Measurements from ENCODE around the gene FTO. TPM values are rescaled to one million over a fixed set of nuclear protein-coding genes. Genes with fewer than 3 reads are reported as not detected.
A peak's percentile ranks its signal among the peaks of the same experiment; 100 is the strongest.

Gene FTO
- polyA plus RNA-seq, 10 donors = 48.3 to 68.6 (median 62.8) TPM

DNA sequence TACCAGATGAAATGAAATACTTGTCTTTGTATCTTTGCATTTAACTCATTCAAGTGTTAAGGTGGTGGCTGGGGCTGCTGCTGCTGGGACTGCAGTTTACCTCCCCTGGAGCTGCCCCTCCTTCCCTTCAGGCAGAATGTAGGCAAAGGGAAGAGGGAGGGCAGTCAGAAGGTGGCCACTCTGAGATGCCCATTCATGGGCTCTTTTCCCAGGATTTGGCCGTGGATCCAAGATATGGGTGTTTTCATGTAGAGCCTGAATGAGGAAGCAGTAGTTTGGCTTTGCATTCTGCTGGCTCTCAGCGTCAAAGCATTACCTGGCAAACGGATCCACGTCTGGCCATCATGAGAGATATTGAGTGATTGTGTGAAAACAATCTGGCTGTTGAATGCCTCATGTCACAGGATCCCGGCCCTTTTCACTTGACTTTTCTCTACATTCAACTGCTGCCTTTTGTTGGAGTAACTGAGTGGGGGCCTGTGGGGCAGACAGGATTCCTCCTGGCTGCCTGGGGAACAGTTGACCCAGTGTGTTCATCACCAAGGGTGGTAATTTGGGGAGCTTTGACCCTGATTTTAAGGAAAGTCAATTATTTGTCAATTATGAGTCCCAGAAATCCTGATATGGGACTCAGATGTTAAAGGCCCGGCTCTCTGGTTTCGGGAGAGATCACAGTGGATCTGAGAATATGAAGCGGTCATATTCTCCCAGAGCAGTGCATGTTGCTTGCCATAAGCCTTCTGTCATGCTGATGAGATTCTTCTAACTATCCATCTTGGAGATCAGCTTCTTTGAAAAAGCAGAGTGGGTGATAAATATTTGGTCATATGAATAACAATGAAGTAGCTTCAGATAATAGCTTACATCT lies 345.9 kb downstream of the FTO start:
- no peak for DNase-seq

DNA sequence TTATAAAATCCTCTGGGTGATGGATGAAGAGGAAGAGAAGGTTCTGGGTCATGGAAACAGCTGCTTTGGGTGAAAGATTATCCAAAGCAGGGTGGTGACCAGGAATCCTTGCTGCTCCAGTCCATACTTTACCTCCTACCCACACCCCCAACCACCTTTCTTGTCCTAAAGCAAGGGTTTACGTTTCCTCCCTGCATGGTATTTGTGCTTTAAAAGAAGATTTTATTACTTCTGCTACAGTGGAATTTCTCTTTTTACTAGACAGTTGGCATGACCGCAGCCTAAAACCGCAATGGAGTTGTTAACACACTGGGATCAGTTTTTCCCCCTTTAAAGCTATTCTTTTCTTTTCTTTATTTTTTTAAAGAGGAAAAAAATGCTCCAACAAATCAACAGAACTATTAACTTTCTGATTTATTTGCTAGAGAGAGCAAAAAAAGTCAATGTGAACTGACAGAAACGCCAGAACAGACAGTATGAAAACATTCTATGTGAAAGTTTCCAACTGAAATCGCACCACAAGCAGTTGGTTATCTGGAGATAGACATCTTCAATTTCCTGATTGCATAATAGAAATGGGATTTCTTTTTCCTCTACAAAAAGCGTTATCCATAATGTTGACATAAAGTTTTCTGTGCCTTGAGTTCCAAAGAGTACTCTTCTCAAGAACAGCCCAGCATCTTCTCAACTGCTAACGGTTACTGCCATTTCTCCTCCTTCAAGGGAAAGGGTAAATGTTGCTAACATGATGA lies 346.7 kb downstream of the FTO start:
- DNase-seq = peak in 1 of 3 donors; percentile 36

DNA sequence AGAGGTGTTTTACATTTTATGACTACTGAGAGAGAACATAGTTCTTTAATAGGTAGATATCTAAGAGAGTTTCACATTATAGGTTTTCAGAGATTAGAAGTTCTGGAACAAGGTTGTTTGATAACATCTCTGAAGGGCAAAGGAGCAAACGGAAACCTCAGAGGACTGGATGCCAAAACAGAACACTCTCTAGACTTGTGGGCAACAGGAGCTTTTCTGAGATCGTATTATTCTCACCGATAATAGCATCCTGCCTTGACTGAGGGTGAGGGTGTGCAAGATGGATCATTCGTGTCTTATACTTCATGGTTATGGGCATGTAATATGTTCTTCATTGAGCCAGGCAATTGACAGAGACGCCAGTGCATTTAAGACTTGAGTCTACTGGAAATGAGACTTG lies 347.9 kb downstream of the FTO start:
- no peak for DNase-seq

- DNase-seq = no peak
Observed at GRCh38 chr16:54052271-54052670, 348.3 kb downstream of the FTO start.

DNA sequence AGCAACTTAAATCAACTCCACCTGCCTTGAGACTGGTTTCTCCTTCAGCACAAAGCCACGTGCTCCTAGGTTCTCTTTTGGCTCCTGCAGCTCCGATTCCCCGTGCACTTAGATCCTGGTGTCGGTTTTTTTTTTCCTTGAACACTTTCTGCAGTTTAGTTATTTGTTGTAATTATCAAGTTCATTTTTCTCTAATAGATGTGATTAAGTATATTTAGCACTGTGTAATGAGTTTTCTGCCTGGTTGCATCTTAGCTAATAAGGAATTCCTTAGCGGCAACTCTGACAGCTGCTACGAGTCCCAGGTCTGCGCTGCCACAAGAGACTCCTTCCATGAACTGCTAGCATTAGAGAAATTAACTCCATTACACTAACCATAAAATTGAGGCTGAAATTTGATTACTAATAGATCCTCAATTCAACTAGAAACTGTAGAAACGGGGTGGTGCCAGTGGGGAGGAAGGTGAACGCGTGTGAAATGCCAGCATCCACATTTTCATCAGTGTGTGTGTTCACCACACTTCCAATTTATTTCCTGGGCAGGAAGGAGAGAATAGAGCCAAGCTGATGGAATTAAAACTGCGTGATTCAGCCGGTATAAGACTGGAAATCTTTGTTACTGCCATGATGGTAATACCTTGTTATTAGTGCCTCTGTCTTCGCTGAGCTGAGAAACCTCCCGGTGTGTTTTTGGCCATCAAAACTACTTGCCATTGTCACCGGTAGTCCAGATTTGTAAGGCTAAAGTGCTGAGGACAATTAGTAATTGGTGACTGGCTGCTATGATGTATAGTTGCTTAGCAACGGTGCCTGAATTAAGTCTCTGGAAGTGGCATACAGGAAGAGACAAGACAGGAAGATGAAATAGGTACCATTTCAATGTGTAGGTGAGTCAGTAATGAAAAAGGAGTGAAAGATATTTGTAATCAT lies 350.2 kb downstream of the FTO start:
- no peak for DNase-seq

DNA sequence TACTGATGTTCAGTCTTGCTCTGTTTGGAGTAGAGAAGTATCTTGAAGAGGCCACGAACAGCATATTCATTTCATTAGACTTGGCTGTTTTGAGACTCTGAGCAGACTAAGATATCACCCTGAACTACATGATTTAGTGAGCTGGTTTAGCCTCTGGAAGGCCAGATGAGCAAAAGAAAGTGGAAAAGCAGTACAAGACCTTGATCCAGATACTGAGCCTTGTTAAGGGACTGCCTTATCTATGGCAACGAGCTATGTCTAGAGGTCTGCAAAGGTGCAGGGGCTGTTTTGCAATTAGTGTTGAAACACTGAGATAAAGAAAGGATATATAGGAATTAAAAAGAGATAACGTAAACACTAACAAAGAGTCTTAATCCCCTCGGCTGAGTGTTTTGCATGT lies 351.2 kb downstream of the FTO start:
- DNase-seq = no peak

- DNase-seq = no peak
Observed at GRCh38 chr16:54055864-54056263, 351.9 kb downstream of the FTO start.

GRCh38 chr16:54056921-54057320 lies 353.0 kb downstream of the FTO start:
- DNase-seq = no peak

GRCh38 chr16:54059319-54059718 lies 355.4 kb downstream of the FTO start:
- no peak for DNase-seq

GRCh38 chr16:54060599-54061421 lies 356.9 kb downstream of the FTO start:
- peak in 2 of 3 donors; percentile 32 to 57 for DNase-seq

- DNase-seq = no peak
Observed at GRCh38 chr16:54061454-54061853, 357.5 kb downstream of the FTO start.

DNA sequence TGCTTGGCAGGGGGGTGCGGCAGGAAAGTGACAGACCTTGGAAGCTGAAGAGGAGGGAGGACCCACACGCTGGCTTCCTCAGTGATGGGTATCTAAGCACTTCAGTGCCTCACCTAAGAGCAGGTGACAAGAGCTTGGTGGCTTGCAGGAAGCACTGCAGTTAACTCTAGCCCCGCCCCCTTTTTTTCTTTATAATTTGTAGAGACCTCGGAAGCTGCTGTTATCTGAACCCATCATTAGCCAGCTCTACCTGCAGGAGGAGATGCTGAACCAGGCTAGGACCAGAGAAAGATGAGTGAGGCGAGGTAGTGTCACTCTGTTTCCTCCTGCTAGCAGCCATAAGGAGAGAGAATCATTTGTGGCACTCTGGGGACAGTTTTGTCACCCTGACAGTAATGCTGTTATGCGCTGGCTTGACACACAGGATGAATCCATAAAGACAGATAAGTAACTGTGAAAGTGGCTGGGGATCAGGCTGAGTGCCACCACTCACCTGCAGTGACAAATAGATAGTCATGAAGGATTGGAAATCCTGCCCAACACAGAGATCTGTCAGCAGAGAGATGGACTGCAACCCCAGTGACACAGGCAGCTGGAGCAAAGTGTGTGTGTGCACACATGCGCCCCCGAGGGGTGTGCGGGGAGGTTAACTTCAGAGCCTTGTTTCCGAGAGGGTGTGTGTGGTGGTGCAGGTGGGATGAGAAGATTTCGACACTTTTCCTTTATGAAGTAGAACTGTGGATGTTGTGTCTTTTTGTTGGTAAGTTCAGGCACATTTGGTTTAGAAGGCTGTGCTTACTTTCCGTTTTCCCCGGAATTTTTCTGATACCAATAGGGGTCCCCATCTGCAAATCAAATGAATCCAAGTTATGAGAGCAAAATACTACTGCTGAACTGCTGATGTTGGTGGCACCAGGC lies 358.7 kb downstream of the FTO start:
- no peak for DNase-seq

DNA sequence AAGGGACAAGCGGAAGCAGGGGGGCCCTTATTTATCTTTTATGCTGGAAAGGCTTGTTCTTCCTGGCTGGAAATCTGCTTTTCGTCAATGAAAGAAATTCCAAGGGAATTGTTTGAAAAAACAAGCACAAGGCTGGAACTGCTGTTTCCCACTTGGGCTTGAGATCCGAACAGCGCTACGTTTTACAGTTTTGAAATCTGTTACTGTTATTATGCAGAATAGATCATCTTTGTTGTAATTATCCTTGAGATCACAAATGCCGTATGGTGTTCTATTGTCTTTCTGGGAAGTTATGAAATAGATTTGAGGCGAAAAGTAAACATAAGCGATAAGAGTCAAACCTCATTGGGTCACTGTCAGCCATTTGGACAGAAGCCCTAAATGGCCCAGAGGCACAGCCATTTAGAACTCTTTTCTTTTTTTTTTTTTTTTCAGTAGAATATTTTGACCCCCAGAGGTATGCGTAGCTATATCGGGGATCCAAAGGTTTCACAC lies 359.4 kb downstream of the FTO start:
- DNase-seq = peak in 1 of 3 donors; percentile 49

GRCh38 chr16:54066451-54067105 lies 362.6 kb downstream of the FTO start:
- no peak for DNase-seq

- DNase-seq = no peak
Observed at GRCh38 chr16:54067322-54068065, 363.5 kb downstream of the FTO start.

- no peak for DNase-seq
Observed at GRCh38 chr16:54068212-54068611, 364.3 kb downstream of the FTO start.

GRCh38 chr16:54069601-54070239 lies 365.8 kb downstream of the FTO start:
- no peak for DNase-seq

DNA sequence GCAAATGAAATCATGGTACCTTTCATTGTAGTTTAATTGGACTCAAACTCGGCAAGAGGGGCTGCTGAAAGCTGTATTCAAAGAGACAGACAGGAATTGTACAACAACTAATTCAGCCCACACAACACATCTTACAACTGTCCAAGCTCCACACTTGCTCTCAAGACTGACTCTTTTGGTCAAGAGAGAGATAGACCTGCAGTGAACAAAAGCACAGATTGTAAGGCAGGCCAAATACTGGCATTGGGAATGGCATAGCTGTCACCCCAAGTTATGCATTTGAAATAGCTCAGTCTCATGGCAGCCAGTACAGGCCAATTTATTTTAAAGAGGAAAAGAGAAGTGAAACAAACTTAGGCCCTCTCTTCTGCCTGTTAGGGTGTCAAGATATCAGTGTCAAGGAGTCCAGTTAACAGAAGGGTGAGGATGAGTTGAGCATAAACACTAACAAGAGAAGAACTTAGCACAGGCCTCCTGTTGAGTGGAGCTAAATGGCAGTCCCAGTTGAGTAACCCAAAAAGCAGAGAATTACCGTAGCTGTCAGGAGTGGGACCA lies 366.9 kb downstream of the FTO start:
- DNase-seq = no peak

All from muscle of back (tissue), 11 donors.